OCI-LY7 (cell line): ENCODE results near the gene OTUD3.

Source experiments
- CTCF ChIP-seq: fragments of 200-600 bp; sonication (generic); conservative IDR thresholded peaks from 2 replicates; pipeline ENCODE4 v1.5.1; 2014; ENCODE audit warnings: mild to moderate bottlenecking, antibody characterized with exemption, low read length, moderate library complexity, mixed read lengths
- EZH2phosphoT487 ChIP-seq: fragments of 200-600 bp; sonication (generic); IDR thresholded peaks from 2 replicates; pipeline ENCODE4 v1.6.1; 2018; ENCODE audit warnings: low read depth, borderline replicate concordance, mild to moderate bottlenecking, mixed run types, antibody characterized with exemption, low read length, moderate library complexity, mixed read lengths

- TF ChIP-seq CTCF = no peak
- no peak for TF ChIP-seq EZH2phosphoT487
Observed at GRCh38 chr1:19954059-19954458, 71.9 kb downstream of the OTUD3 start.
